Prostate gland (tissue), 2 donors: ENCODE results near the gene ADSS2.

Experiments
- CTCF ChIP-seq, 4 experiments: fragments of 200-600 bp in 2 of 4; fragments of 450-650 bp in 2 of 4; sonication (generic) in 2 of 4; IDR thresholded peaks; 1 replicate in 3 of 4; 2 replicates in 1 of 4; pipeline ENCODE4 v1.5.1; 2016 to 2019; ENCODE audit warnings: antibody characterized with exemption in 4 of 4, mild to moderate bottlenecking in 2 of 4, moderate library complexity in 2 of 4
- POLR2A ChIP-seq: fragments of 450-650 bp; IDR thresholded peaks from one replicate; pipeline ENCODE4 v1.6.1; 2016; ENCODE audit warnings: antibody characterized with exemption, mild to moderate bottlenecking

- TF ChIP-seq CTCF (IDR thresholded peaks at IDR 0.05) (no peak), POLR2A (no peak)
Measured at GRCh38 chr1:244435562-244436205, 16.0 kb downstream of the ADSS2 start.
